WTC11 (cell line): ENCODE measurements around the gene ISOC2.

Experiments used
- ELF4 ChIP-seq: sonication (generic); formaldehyde crosslinking; IDR thresholded peaks from 2 replicates; pipeline ENCODE4 v1.8.1; 2022; ENCODE audit warnings: low read depth, mild to moderate bottlenecking, moderate library complexity, missing genetic modification reagents
- JAZF1 ChIP-seq: fragments of 250-450 bp; sonication (Bioruptor Pico); IDR thresholded peaks from 2 replicates; pipeline ENCODE4 v1.9.0; 2021; ENCODE audit warnings: moderate library complexity, mild to moderate bottlenecking, inconsistent platforms
- NR2C2 ChIP-seq: sonication (generic); formaldehyde crosslinking; IDR thresholded peaks from 2 replicates; pipeline ENCODE4 v1.8.0; 2022; ENCODE audit warnings: mild to moderate bottlenecking, missing genetic modification reagents
- NR3C1 ChIP-seq: sonication (generic); formaldehyde crosslinking; conservative IDR thresholded peaks from 2 replicates; pipeline ENCODE4 v1.8.1; 2023; ENCODE audit warnings: low read depth, mild to moderate bottlenecking, missing genetic modification reagents
- ZNF317 ChIP-seq: sonication (generic); formaldehyde crosslinking; IDR thresholded peaks from 2 replicates; pipeline ENCODE4 v1.8.1; 2023; ENCODE audit warnings: low read depth, mild to moderate bottlenecking, moderate library complexity, missing genetic modification reagents, borderline replicate concordance
- TF ChIP-seq, protein P1 (sequence below): fragments of 200-600 bp; IDR thresholded peaks from 2 replicates; pipeline ENCODE4 v1.8.0; 2022; ENCODE audit warnings: antibody characterized with exemption

DNA sequence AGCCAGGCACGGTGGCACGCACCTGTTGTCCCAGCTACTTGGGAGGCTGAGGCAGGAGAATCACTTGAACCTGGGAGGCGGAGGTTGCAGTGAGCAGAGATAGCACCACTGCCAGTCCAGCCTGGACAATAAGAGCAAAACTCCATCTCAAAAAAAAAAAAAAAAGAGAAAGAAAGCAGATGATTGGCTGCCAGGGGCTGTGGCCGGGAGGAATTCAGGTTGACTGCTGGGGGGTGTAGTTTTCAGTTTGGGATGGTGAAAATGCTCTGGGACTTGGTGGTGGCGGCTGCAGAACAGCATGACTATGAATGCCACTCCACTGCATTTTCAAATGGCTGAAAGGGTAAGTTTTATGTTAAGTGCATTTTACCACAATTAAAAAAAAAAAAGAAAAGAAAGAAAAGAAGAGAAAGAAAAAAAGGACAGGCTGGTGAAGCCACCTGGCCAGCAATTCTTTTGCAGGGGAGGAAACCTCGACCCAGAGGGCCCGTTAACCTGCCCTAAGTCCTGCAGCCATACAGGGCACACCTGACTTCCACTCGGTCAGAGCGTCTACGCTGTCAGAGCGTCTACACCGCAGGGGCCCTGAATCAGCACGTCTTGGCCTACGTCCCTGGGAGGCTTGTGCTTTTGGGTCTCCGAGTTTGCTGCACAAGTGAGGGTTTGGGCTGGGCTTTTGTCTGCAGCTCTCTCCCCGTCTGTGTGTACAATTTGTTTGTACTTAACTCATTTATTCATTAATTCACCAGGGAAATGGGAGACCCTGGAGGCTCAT, 3.6 kb downstream of the ISOC2 start:
- TF ChIP-seq JAZF1 (CRISPR knock-in tag) = no peak
- TF ChIP-seq ZNF317 (CRISPR knock-in tag) = no peak
- TF ChIP-seq ELF4 (CRISPR knock-in tag) = no peak
- TF ChIP-seq NR2C2 = no peak
- no peak for TF ChIP-seq NR3C1
- TF ChIP-seq, protein P1, sequence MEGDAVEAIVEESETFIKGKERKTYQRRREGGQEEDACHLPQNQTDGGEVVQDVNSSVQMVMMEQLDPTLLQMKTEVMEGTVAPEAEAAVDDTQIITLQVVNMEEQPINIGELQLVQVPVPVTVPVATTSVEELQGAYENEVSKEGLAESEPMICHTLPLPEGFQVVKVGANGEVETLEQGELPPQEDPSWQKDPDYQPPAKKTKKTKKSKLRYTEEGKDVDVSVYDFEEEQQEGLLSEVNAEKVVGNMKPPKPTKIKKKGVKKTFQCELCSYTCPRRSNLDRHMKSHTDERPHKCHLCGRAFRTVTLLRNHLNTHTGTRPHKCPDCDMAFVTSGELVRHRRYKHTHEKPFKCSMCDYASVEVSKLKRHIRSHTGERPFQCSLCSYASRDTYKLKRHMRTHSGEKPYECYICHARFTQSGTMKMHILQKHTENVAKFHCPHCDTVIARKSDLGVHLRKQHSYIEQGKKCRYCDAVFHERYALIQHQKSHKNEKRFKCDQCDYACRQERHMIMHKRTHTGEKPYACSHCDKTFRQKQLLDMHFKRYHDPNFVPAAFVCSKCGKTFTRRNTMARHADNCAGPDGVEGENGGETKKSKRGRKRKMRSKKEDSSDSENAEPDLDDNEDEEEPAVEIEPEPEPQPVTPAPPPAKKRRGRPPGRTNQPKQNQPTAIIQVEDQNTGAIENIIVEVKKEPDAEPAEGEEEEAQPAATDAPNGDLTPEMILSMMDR = no peak
